HepG2 (cell line): ENCODE data around the gene SELENOV. TPM values are rescaled to one million over a fixed set of nuclear protein-coding genes. Genes with fewer than 3 reads are reported as not detected.

Source experiments
- ATAC-seq: fragments of 200-7000 bp; cut with Tn5 transposase; 3 replicates; pipeline ENCODE4 v1.9.1; 2020; ENCODE audit warnings: mild to moderate bottlenecking, moderate library complexity
- BruUV-seq: library from RNA; stranded (reverse); fragments of 400-500 nt; replicated peaks from 2 replicates; lab custom pipeline; 2021; lab: Mats Ljungman, UMichigan
- CTCF ChIA-PET: fragments of 300-600 bp; formaldehyde crosslinking; extraction: SDS; loops from one replicate; lab custom pipeline; 2021; ENCODE audit warnings: low total read pairs, inconsistent platforms, low intra/inter-chr PET ratio; lab: Yijun Ruan, JAX
- POLR2A ChIA-PET: fragments of 350-600 bp; sonication (Branson Sonifier 250); formaldehyde crosslinking; loops from one replicate; lab custom pipeline; 2020; ENCODE audit warnings: antibody characterized with exemption, inconsistent platforms; lab: Yijun Ruan, JAX
- DNase-seq: peaks from one replicate; pipeline ENCODE4 v3.0.0-alpha.2; 2015; ENCODE audit warnings: low spot score
- FAIRE-seq: peaks from 3 replicates; lab custom pipeline; 2011; peaks lifted over from hg19 to GRCh38; lab: Jason Lieb, UNC
- H2AFZ ChIP-seq: one replicate; pipeline ENCODE4 v1.6.1; 2011; ENCODE audit warnings: low read length, inconsistent platforms
- H3K27ac ChIP-seq: fragments of 300-600 bp; 3 replicates; pipeline ENCODE4 v1.8.0; 2011; ENCODE audit warnings: mixed run types, mild to moderate bottlenecking, mixed read lengths, low read length, inconsistent platforms; ENCODE audit not compliant: insufficient read depth; ENCODE audit errors: extremely low read length
- H3K27me3 ChIP-seq, 2 experiments: fragments of 200-600 bp in 1 of 2; 2 replicates in 1 of 2; 3 replicates in 1 of 2; pipeline versions ENCODE4 v1.6.0 to v1.8.0; 2011; ENCODE audit warnings: low read length in 2 of 2, mild to moderate bottlenecking in 2 of 2, moderate library complexity in 2 of 2, inconsistent platforms in 1 of 2; ENCODE audit not compliant: insufficient read depth in 2 of 2, control insufficient read depth in 1 of 2
- H3K36me3 ChIP-seq, 2 experiments: fragments of 200-600 bp in 1 of 2; replicated peaks in 1 of 2; 2 replicates in 1 of 2; 3 replicates in 1 of 2; pipeline versions ENCODE4 v1.5.1 to v1.8.0; 2011; ENCODE audit warnings: low read length in 2 of 2, inconsistent platforms in 1 of 2; ENCODE audit not compliant: insufficient read depth in 2 of 2, control insufficient read depth in 1 of 2
- H3K4me1 ChIP-seq: 2 replicates; pipeline ENCODE4 v1.5.1; 2012; ENCODE audit warnings: low read length, inconsistent platforms; ENCODE audit not compliant: insufficient read depth
- H3K4me2 ChIP-seq: 2 replicates; pipeline ENCODE4 v1.6.0; 2011; ENCODE audit warnings: low read depth, low read length, inconsistent platforms
- H3K4me3 ChIP-seq, 3 experiments: fragments of 200-600 bp in 1 of 3; sonication (generic), shearing (Covaris generic) in 1 of 3; replicated peaks in 1 of 3; 2 replicates each; pipeline ENCODE4 v1.5.1; 2011 to 2016; ENCODE audit warnings: low read length in 3 of 3, inconsistent platforms in 2 of 3, low read depth in 2 of 3, mild to moderate bottlenecking in 2 of 3, control low read depth in 1 of 3, mixed read lengths in 1 of 3; ENCODE audit not compliant: insufficient read depth in 1 of 3
- H3K79me2 ChIP-seq: one replicate; pipeline ENCODE4 v1.6.1; 2011; ENCODE audit warnings: low read length, inconsistent platforms; ENCODE audit not compliant: insufficient read depth
- H3K9ac ChIP-seq: 2 replicates; pipeline ENCODE4 v1.6.0; 2011; ENCODE audit warnings: mild to moderate bottlenecking, low read depth, low read length, inconsistent platforms; ENCODE audit not compliant: insufficient read depth
- H3K9me3 ChIP-seq: 2 replicates; pipeline ENCODE4 v1.5.1; 2012; ENCODE audit warnings: mild to moderate bottlenecking, low read length
- H4K20me1 ChIP-seq: 2 replicates; pipeline ENCODE4 v1.6.0; 2011; ENCODE audit warnings: inconsistent platforms, mild to moderate bottlenecking, low read length, moderate library complexity; ENCODE audit not compliant: insufficient read depth
- FOXC1 ChIP-seq: sonication (generic); formaldehyde crosslinking; IDR thresholded peaks from 2 replicates; pipeline ENCODE4 v1.8.0; 2022; ENCODE audit warnings: mild to moderate bottlenecking, missing genetic modification reagents, borderline replicate concordance
- GPN1 ChIP-seq: sonication (generic); formaldehyde crosslinking; IDR thresholded peaks from 2 replicates; pipeline ENCODE4 v1.5.1; 2020; ENCODE audit warnings: missing genetic modification reagents, borderline replicate concordance
- HOXA5 ChIP-seq: sonication (generic); formaldehyde crosslinking; IDR thresholded peaks from 2 replicates; pipeline ENCODE4 v1.4.0; 2020; ENCODE audit warnings: missing genetic modification reagents
- MLXIP ChIP-seq: sonication (generic); formaldehyde crosslinking; IDR thresholded peaks from 2 replicates; pipeline ENCODE4 v1.9.0; 2021; ENCODE audit warnings: missing genetic modification reagents, borderline replicate concordance
- SNRNP70 ChIP-seq: fragments of 200-400 bp; formaldehyde crosslinking; IDR thresholded peaks from 2 replicates; pipeline ENCODE4 v1.6.1; 2017; ENCODE audit warnings: mild to moderate bottlenecking, low read depth, low read length, moderate library complexity
- U2AF2 ChIP-seq: fragments of 200-400 bp; formaldehyde crosslinking; IDR thresholded peaks from 2 replicates; pipeline ENCODE4 v1.6.1; 2017; ENCODE audit warnings: low read depth, mild to moderate bottlenecking, low read length
- YEATS4 ChIP-seq: sonication (generic); formaldehyde crosslinking; IDR thresholded peaks from 2 replicates; pipeline ENCODE4 v1.4.0; 2020; ENCODE audit warnings: missing genetic modification reagents, borderline replicate concordance
- ZNF775 ChIP-seq: sonication (generic); formaldehyde crosslinking; IDR thresholded peaks from 2 replicates; pipeline ENCODE4 v1.4.0; 2020; ENCODE audit warnings: missing genetic modification reagents, mild to moderate bottlenecking, moderate library complexity, borderline replicate concordance
- ZNF839 ChIP-seq: sonication (generic); formaldehyde crosslinking; IDR thresholded peaks from 2 replicates; pipeline ENCODE4 v1.4.0; 2020; ENCODE audit warnings: missing genetic modification reagents, mild to moderate bottlenecking, borderline replicate concordance
- ZNF878 ChIP-seq: sonication (generic); formaldehyde crosslinking; IDR thresholded peaks from 2 replicates; pipeline ENCODE4 v1.8.1; 2023; ENCODE audit warnings: mild to moderate bottlenecking, missing genetic modification reagents, moderate library complexity
- WGBS: methylation state at CpG from one replicate; pipeline ENCODE4 v1.1.6; 2017; ENCODE audit warnings: low lambda C conversion rate; 5-methylcytosine and 5-hydroxymethylcytosine counted together
- in situ Hi-C: cut with HindIII; loops from 2 replicates; pipeline ENCODE4 v1.10.0; 2017; ENCODE audit warnings: low pct_unique_long_range_greater_than_20kb; ENCODE audit not compliant: extremely low pct_ligation_motif_present
- intact Hi-C: fragments of 100-400 bp; cut with micrococcal nuclease; formaldehyde crosslinking; loops from one replicate; pipeline ENCODE4 v1.10.0; 2022; ENCODE audit not compliant: unreplicated experiment
- polyA plus RNA-seq, 8 experiments: library from polyadenylated mRNA; depleted of rRNA in 3 of 8; stranded (reverse) in 7 of 8; unstranded in 1 of 8; fragments of >200 nt; fragmentation: Illumina TruSeq in 4 of 8; extraction: Trizol in 4 of 8; gene quantifications; 2 replicates each; pipeline versions ENCODE4 v1.2.1 to v1.2.3, GENCODE V29; 2011 to 2016; ENCODE audit warnings: low read depth in 4 of 8, missing spikeins in 1 of 8, mixed read lengths in 1 of 8; ENCODE audit not compliant: insufficient read depth in 1 of 8
- total RNA-seq, 5 experiments: library from RNA; depleted of rRNA; stranded (reverse); fragments of >200 nt; fragmentation: Illumina TruSeq; extraction: Trizol; gene quantifications; 2 replicates each; pipeline ENCODE4 v1.2.3, GENCODE V29; 2016; ENCODE audit warnings: low read depth in 1 of 5

The SELENOV gene
- total and polyA plus RNA-seq, 2 of the 13 experiments (the other 11 are each of a cell fraction or from before 2014, with no cell fraction given), result not detected

DNA sequence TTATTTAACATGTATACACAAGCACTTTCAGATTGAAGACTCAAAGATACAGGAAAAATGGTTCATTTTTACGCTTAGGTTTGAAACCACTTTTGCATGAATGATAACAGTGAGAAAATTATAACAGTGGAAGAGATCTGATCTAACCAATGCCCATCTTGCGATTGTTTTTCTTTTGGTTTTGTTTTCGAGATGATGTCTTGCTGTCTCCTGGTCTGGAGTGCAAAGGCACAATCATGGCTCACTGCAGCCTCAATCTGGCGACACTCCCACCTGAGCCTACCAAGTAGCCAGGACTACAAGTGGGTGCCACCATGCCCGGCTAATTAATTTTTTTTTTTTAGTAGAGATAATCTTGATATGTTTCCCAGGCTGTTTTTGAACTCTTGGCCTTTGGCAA, 35.3 kb downstream of the SELENOV start (continued):
- TF ChIP-seq YEATS4 (CRISPR knock-in tag), result no peak

GRCh38 chr19:39553082-39553652, 38.2 kb downstream of the SELENOV start:
- H3K4me3 ChIP-seq, result no peak overlapping the region
- DNase-seq (no peak), ATAC-seq (no peak), FAIRE-seq (no peak)
- H3K79me2 ChIP-seq, result no peaks in the 10 kb centered on the region
- H3K4me1 ChIP-seq, result peaks cover 10% of the 10 kb centered on the region
- no peaks in the 10 kb centered on the region; a peak in 1 of 5 replicates for H3K27me3 ChIP-seq
- no peaks in the 10 kb centered on the region for H3K9me3 ChIP-seq
- ChIA-PET POLR2A (no interaction called here), CTCF (interaction anchor here (3.5 kb wide), 1 partner anchor 119 kb away, joined by 49 read pairs; no protein-coding TSS in a partner anchor)
- no peaks in the 10 kb centered on the region for H4K20me1 ChIP-seq
- BruUV-seq, result no TSS peak
- no peak overlapping the region for H3K9ac ChIP-seq
- H3K36me3 ChIP-seq, result no peaks in the 10 kb centered on the region
- in situ Hi-C loops (loop anchor here (5.0 kb wide), 1 partner anchor 119 kb away; no protein-coding TSS in a partner anchor), intact Hi-C loops (no loop called here)
- no peak for TF ChIP-seq SNRNP70
- TF ChIP-seq ZNF839, result no peak
- no peak for TF ChIP-seq U2AF2
- no peak for TF ChIP-seq MLXIP
- TF ChIP-seq FOXC1 (CRISPR knock-in tag), result no peak
- TF ChIP-seq ZNF775 (CRISPR knock-in tag), result no peak
- no peak for TF ChIP-seq ZNF878 (CRISPR knock-in tag)
- TF ChIP-seq GPN1, result no peak
- no peak for TF ChIP-seq HOXA5 (CRISPR knock-in tag)
- no peak overlapping the region for H3K4me2 ChIP-seq
- WGBS, result 4% methylated on average over 5 of the region's 7 CpGs
- no peak overlapping the region for H2AFZ ChIP-seq
- H3K27ac ChIP-seq, result no peak overlapping the region
